ENCODE results near the gene EEF1G.

Gene EEF1G

DNA sequence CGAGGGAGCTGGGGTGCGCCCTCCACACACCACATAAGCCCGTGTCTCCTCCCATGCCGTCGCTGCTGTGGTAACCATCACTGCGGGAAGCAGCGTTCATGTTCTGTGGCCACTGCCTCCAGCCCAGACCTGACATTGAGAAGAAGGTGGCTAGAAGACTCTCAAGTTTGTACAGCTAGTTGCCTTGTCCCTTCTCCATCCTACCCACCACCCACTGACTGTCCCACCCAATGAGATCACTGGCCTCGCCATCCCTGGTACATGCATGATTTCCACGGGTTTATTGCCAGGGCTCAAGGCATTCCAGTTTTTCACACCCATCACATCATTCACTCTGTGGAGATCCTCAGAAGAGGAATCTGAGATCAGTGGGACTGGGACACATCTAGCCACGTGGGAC lies 60.1 kb downstream of the EEF1G start:
- no peak for TF ChIP-seq ZBTB7A (IDR thresholded peaks at IDR 0.05; ENCODE audit: low read depth)
- TF ChIP-seq CEBPB (IDR thresholded peaks at IDR 0.05), result no peak
- TF ChIP-seq, protein P1, sequence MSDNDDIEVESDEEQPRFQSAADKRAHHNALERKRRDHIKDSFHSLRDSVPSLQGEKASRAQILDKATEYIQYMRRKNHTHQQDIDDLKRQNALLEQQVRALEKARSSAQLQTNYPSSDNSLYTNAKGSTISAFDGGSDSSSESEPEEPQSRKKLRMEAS (IDR thresholded peaks at IDR 0.05), result no peak
- TF ChIP-seq EGR1 (IDR thresholded peaks at IDR 0.05), result no peak
- TF ChIP-seq TEAD4 (IDR thresholded peaks at IDR 0.05), result no peak
- TF ChIP-seq CREB1 (IDR thresholded peaks at IDR 0.05; ENCODE audit: low read depth), result no peak
- no peak for TF ChIP-seq USF1 (IDR thresholded peaks at IDR 0.05)
- TF ChIP-seq YY1 (IDR thresholded peaks at IDR 0.05; ENCODE audit: low read depth), result no peak
- no peak for TF ChIP-seq EP300 (IDR thresholded peaks at IDR 0.05; ENCODE audit: borderline replicate concordance)
- TF ChIP-seq REST (IDR thresholded peaks at IDR 0.05; ENCODE audit: low read depth), result no peak
- TF ChIP-seq NFIC (IDR thresholded peaks at IDR 0.05), result no peak

DNA sequence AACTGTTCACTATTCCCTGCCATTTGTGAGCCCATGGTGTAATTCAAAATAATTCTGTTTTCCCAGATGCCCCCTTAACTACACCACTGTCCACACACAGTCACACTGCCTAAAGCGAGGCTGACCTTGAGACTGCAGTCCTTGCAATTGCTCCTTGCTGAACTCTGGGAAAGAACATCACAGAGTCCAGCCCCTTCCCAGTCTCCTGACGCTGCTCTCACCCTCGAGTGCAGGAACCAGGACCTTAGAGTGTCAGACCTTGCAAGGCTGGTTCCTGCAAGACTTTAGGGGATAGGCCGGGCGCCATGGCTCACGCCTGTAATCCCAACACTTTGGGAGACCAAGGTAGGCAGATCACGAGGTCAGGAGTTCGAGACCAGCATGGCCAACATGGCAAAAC lies 60.7 kb downstream of the EEF1G start:
- TF ChIP-seq CEBPB (IDR thresholded peaks at IDR 0.05), result no peak
- TF ChIP-seq TCF12 (IDR thresholded peaks at IDR 0.05; ENCODE audit: low read depth), result no peak
- TF ChIP-seq ZBTB7A (IDR thresholded peaks at IDR 0.05; ENCODE audit: low read depth), result no peak
- no peak for TF ChIP-seq EGR1 (IDR thresholded peaks at IDR 0.05)
- no peak for TF ChIP-seq NFIC (IDR thresholded peaks at IDR 0.05)
- TF ChIP-seq YY1 (IDR thresholded peaks at IDR 0.05; ENCODE audit: low read depth), result no peak
- TF ChIP-seq, protein P1 (IDR thresholded peaks at IDR 0.05), result no peak
- no peak for TF ChIP-seq RAD21 (IDR thresholded peaks at IDR 0.05; ENCODE audit: low read depth)
- no peak for TF ChIP-seq FOXM1 (IDR thresholded peaks at IDR 0.05; ENCODE audit: borderline replicate concordance, low read depth)
- TF ChIP-seq TAF1 (IDR thresholded peaks at IDR 0.05; ENCODE audit: low read depth), result no peak
- TF ChIP-seq REST (IDR thresholded peaks at IDR 0.05; ENCODE audit: low read depth), result no peak
- no peak for TF ChIP-seq EP300 (IDR thresholded peaks at IDR 0.05; ENCODE audit: borderline replicate concordance)
- TF ChIP-seq TEAD4 (IDR thresholded peaks at IDR 0.05), result no peak
- no peak for TF ChIP-seq USF1 (IDR thresholded peaks at IDR 0.05)
- TF ChIP-seq CREB1 (IDR thresholded peaks at IDR 0.05; ENCODE audit: low read depth), result no peak

All from Ishikawa (cell line).